ENCODE results near the gene HK1.

DNA sequence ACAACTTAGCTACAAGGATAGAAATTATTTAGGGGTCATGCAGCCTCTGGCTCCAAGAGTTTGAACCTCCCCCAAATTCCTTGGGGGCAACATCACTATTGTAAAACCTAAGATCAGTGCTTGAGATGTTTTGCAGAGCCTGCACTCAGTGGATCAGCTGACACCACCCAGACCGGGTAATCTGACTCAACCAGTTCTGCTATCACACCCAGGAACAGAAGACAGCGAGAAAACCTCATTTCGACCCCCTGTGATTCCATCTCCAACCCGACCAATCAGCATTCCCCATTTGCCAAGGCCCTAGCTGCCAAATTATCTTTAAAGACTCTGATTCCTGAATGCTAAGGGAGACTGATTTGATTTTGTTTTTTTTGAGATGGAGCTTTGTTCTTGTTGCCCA is 133.2 kb downstream of the HK1 start:
- TF ChIP-seq, protein P1, sequence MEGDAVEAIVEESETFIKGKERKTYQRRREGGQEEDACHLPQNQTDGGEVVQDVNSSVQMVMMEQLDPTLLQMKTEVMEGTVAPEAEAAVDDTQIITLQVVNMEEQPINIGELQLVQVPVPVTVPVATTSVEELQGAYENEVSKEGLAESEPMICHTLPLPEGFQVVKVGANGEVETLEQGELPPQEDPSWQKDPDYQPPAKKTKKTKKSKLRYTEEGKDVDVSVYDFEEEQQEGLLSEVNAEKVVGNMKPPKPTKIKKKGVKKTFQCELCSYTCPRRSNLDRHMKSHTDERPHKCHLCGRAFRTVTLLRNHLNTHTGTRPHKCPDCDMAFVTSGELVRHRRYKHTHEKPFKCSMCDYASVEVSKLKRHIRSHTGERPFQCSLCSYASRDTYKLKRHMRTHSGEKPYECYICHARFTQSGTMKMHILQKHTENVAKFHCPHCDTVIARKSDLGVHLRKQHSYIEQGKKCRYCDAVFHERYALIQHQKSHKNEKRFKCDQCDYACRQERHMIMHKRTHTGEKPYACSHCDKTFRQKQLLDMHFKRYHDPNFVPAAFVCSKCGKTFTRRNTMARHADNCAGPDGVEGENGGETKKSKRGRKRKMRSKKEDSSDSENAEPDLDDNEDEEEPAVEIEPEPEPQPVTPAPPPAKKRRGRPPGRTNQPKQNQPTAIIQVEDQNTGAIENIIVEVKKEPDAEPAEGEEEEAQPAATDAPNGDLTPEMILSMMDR (IDR thresholded peaks at IDR 0.05; ENCODE audit: poor library complexity) = no peak
- no peak for TF ChIP-seq EZH2 (IDR thresholded peaks at IDR 0.05; ENCODE audit: borderline replicate concordance)

All from hepatocyte (in vitro differentiated cells).